Measurements from ENCODE around the gene MTARC2. TPM values are rescaled to one million over a fixed set of nuclear protein-coding genes. Genes with fewer than 3 reads are reported as not detected.

The MTARC2 gene
- total RNA-seq (10 to 100 TPM; 12.8 to 26.9 (median 23.6) TPM), polyA plus RNA-seq (10 to 100 TPM; 17.4 to 80.2 TPM)
- long read RNA-seq, donor 1, partial matches to known transcripts = 1 of 10 reads
- long read RNA-seq, donor 1, other reads (novel, unspliced or antisense) = 6 of 10 reads
- long read RNA-seq, donor 2, partial matches to known transcripts = 0 of 2 reads
- long read RNA-seq, donor 2, other reads (novel, unspliced or antisense) = 0 of 2 reads
- long read RNA-seq, donor 3, transcript MARC2-202 (8 exons, 2,134 nt) = major isoform, 21 of 46 reads
- long read RNA-seq, donor 3, partial matches to known transcripts = 5 of 46 reads
- long read RNA-seq, donor 3, other reads (novel, unspliced or antisense) = 20 of 46 reads

- H3K4me1 ChIP-seq (ENCODE audit: insufficient read depth) = peaks cover 9% of the 10 kb centered on the region
- no peaks in the 10 kb centered on the region for H3K27me3 ChIP-seq
- H3K9me3 ChIP-seq = no peaks in the 10 kb centered on the region
- TF ChIP-seq POLR2A (IDR thresholded peaks at IDR 0.05) (peak; percentile 57), EP300 (IDR thresholded peaks at IDR 0.05) (no peak)
- TF ChIP-seq, protein P1, sequence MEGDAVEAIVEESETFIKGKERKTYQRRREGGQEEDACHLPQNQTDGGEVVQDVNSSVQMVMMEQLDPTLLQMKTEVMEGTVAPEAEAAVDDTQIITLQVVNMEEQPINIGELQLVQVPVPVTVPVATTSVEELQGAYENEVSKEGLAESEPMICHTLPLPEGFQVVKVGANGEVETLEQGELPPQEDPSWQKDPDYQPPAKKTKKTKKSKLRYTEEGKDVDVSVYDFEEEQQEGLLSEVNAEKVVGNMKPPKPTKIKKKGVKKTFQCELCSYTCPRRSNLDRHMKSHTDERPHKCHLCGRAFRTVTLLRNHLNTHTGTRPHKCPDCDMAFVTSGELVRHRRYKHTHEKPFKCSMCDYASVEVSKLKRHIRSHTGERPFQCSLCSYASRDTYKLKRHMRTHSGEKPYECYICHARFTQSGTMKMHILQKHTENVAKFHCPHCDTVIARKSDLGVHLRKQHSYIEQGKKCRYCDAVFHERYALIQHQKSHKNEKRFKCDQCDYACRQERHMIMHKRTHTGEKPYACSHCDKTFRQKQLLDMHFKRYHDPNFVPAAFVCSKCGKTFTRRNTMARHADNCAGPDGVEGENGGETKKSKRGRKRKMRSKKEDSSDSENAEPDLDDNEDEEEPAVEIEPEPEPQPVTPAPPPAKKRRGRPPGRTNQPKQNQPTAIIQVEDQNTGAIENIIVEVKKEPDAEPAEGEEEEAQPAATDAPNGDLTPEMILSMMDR (IDR thresholded peaks at IDR 0.05) = no peak
- no peaks in the 10 kb centered on the region for H3K36me3 ChIP-seq
- peak within 1 kb of the TSS; percentile 52 for H3K4me3 ChIP-seq
- 1% methylated on average over 62 to 77 of the region's 77 CpGs for WGBS, 3 donors
- peak; percentile 67 to 76 (median 70) for DNase-seq
- intact Hi-C loops (cut with DNase I) = no loop called here
- peak within 1 kb of the TSS; percentile 61 to 85 for H3K27ac ChIP-seq
Measured at GRCh38 chr1:220748089-220748934, at the start of gene MTARC2. TSS of gene MTARC2 (plus strand) at chr1:220748322. CDS start at chr1:220748532, 210 bp downstream.

- no peak for DNase-seq
- Histone ChIP-seq H3K27me3 (no peaks in the 10 kb centered on the region), H3K27ac (no peak overlapping the region), H3K36me3 (no peaks in the 10 kb centered on the region), H3K4me1 (ENCODE audit: insufficient read depth) (no peaks in the 10 kb centered on the region), H3K9me3 (no peaks in the 10 kb centered on the region), H3K4me3 (no peak overlapping the region)
- 83 to 92% (median 83%) methylated on average over 5 of the region's 5 CpGs for WGBS, 3 donors
- intact Hi-C loops (cut with DNase I) = loop anchor here in 2 of 4 donors (5.0 kb wide), 2 partner anchors 74 to 79 kb away; no protein-coding TSS in a partner anchor
- TF ChIP-seq POLR2A (IDR thresholded peaks at IDR 0.05) (no peak), EP300 (IDR thresholded peaks at IDR 0.05) (no peak)
- TF ChIP-seq, protein P1 (IDR thresholded peaks at IDR 0.05) = no peak
Measured at GRCh38 chr1:220698607-220699016, 49.5 kb upstream of the MTARC2 start.

- intact Hi-C loops (cut with DNase I) = loop anchor here in 2 of 4 donors (5.0 kb wide), 2 partner anchors 73 to 78 kb away; no protein-coding TSS in a partner anchor
- no peak for DNase-seq
- Histone ChIP-seq H3K36me3 (no peaks in the 10 kb centered on the region), H3K27me3 (no peaks in the 10 kb centered on the region), H3K4me1 (ENCODE audit: insufficient read depth) (no peaks in the 10 kb centered on the region), H3K4me3 (no peak overlapping the region), H3K27ac (no peak overlapping the region), H3K9me3 (no peaks in the 10 kb centered on the region)
- 84 to 93% (median 87%) methylated on average over 3 of the region's 3 CpGs for WGBS, 3 donors
- TF ChIP-seq, protein P1 (IDR thresholded peaks at IDR 0.05) = no peak
- no peak for TF ChIP-seq POLR2A (IDR thresholded peaks at IDR 0.05)
- no peak for TF ChIP-seq EP300 (IDR thresholded peaks at IDR 0.05)
Measured at GRCh38 chr1:220699044-220699443, 49.1 kb upstream of the MTARC2 start.

DNA sequence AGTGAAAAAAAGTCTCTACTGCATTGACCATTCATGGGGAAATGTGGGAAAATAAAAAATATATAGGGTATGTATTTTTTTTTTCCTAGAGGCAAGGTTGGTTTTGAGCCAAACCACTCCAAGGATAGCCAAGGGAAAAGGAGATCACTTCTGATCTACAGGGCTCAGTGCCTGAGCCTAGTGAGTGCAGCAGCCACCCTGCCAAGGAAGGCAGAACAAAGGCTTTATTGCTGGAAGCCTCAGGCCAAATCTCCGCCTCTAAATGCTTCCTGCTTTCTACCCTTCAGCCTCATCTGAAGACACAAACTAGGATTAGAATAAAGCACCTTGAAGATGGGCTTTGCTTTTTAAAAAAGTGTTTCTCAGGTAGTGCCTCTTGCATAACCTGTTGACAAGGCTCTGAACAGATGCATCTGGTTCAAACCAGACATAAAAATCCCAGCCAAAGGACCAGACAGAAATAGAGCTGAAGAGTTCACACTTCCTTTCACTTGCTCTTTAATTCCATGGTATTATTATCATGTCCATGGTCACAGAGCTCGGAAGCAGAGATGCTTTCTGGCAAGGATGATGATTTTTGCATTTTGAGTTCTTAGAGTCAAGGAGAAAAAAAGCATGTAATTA lies 47.5 kb upstream of the MTARC2 start:
- WGBS, 3 donors = 43 to 47% (median 43%) methylated on average over 2 of the region's 2 CpGs
- TF ChIP-seq, protein P1 (IDR thresholded peaks at IDR 0.05) = no peak
- TF ChIP-seq POLR2A (IDR thresholded peaks at IDR 0.05) (no peak), EP300 (IDR thresholded peaks at IDR 0.05) (no peak)
- H3K27me3 ChIP-seq = no peaks in the 10 kb centered on the region
- H3K36me3 ChIP-seq = no peaks in the 10 kb centered on the region
- H3K27ac ChIP-seq = no peak overlapping the region
- H3K4me1 ChIP-seq (ENCODE audit: insufficient read depth) = no peaks in the 10 kb centered on the region
- intact Hi-C loops (cut with DNase I) = no loop called here
- no peak for DNase-seq
- no peak overlapping the region for H3K4me3 ChIP-seq
- H3K9me3 ChIP-seq = no peaks in the 10 kb centered on the region
